ENCODE results near the gene FABP3.

Gene FABP3

DNA sequence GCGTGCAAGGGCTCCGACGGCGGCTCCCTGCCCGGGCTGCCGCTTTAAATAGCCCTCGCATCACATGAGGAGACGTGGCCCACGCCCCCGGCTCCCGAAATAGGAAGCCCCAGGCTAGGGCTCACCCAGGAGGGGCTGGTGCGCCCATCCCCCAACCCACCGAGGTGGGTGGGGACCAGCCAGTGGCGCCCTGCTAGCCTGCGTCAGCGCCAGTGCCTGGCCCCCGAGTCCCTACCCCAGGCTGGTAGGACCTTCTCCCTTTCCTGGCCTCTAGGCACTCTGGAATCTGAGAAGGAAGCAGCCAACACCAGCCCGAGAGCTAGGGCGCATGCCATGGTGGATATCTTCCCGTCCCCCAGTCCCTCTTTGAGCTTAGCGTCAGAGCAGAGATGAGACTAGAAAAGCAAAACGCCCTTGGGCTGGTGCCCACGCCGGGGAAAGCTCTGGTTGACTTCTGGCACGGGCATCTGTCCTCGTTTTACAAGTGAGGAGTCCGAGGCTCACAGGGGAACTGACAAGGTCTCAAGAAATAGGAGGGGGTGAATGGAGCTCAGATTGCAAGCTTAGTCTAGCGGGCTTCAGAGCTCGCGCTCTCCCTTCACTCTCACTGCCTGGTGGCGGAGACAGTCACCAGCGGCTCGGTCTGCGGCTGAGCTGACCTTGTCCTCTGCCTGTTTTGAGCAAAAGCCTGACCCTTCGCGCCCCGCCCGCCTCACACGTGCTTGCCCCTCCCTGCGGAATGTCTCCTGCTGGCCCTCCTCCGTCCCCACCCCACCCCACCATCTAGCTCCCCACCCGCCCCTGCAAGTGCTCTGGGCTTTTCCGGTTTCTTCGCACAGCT lies at the start of gene FABP3:
FABP3 (minus strand) TSS at position 21 of the 841 bp plus-strand sequence. CDS start 62 bp downstream, outside the sequence.
- DNase-seq, result peak; percentile 33

DNA sequence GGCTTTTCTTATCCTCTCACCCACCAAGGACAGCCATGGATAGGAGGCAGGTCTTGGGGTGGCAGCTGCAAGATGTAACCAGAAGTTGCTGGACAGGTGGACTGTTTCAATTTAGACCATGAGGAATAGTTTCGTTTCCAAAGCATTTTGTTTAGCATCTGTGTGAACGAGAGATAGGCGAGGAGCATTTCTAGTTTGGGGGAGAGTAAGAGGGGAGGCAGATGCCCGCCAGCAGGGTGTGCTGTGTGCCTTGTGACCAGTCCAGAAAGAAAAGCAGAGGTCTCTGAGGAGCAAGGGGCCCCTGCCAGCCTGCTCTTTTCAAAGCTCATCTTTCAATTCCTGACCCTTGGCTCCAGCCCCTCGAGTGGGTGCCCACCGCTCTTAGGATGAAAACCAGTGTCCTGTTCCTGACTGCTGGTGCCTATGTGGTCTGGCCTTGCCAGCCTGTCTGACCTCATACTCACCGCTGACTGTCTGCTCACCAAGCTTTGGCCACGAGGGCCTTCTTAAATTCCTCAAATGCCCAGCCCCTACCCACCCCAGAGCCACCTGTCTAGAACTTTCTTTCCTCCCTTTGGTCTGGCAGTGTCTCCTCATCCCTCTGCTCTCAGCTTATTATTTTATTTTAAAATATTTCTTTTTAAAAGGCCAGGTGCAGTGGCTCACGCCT lies 48.6 kb upstream of the FABP3 start:
- DNase-seq, result no peak

DNA sequence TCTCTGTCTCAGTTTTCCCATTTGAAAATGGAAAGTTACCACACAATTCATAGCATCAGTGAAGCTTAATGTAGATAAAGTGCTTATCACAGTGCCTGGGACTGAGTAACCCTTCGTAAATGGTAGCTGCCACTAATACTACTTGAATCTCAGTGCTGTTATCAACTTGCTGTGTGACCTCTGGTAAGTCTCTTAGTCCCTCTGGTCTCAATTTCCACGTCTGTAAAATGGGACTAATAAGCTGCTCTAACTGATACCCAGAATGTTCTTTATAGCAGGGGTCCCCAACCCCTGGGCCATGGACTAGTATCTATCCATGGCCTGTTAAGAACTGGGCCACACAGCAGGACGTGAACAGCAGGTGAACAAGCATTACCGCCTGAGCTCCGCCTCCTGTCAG lies 47.8 kb upstream of the FABP3 start:
- DNase-seq, result no peak

DNA sequence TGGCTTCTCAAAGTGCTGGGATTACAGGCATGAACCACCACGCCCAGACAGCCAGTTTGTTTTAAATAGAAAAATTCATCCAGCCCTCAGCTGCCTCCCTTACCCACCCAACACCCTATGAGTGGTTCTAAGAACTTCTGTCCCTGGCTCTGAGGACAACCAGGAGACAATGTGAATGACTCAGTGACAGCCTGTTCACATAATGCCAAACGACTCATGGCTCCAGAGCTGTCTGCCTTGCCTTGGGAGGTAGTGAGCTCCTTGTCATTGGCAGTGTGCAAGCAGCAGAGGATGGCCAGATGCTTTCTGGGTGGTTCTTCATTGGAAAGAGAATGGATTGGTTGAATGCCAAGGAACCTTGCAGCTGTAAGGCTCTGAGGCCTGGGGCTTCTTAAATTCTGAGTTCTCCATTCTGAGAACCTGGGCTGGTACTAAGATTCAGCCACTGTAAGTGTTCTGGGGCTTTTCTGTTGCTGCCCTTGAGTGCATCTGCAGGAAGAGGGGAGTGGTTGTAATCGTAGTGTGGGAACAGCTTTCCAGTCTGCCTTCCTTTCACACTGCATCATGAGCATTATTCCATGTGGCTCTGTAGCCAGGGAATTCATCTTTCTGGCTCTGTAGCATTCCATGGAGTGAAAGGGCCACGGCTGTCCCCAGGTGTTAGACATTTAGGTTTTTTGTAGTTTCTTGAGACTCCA lies 45.9 kb upstream of the FABP3 start:
- no peak for DNase-seq

DNA sequence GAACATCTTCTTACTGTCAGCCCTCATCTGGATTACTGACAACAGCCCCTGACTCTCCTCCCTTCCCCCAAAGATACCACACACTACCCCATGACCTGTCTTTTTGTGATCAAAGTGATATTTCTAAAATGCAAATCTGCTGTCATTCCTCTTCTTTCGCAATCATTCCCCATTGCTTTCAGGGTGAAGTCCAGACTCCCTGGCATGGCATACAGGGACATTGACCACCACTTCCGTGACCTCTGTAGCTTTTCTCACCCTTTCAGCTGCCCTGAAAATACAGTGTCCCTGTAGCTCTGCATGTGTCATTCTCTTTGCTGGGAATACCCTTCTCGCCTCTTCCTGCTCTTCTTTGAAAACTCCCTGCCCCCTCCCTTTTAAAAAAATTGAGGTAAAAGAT lies 44.3 kb upstream of the FABP3 start:
- no peak for DNase-seq

DNA sequence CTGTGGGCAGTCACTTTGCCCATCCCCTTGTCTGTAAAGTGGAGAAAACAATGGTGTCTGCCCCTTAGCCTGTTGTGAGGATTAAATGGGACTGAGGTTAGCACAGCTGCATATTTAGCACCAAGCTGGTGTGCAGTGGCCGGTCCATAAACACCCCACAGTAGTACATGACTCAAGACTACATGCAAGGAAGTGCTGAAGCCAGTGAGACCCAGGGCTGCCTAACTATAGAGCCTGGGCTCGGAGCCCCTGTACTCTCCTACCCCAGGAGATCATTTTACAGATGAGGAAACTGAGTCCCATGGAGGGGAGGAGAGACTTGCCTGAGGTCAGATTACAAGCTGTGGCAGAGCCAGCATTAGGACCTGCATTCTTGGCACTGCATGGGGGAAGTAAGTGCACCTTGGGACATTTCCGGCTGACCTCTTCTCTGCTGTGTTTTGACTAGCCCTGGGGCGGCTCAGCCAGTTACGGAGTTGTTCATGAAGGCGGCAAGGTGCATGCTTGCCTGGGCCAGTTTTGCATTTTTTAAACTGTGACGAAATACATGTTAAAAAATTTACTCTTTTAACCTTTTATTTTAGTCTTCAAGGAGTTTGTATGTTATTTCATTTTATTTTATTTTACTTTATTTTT lies 43.3 kb upstream of the FABP3 start:
- DNase-seq, result no peak

DNA sequence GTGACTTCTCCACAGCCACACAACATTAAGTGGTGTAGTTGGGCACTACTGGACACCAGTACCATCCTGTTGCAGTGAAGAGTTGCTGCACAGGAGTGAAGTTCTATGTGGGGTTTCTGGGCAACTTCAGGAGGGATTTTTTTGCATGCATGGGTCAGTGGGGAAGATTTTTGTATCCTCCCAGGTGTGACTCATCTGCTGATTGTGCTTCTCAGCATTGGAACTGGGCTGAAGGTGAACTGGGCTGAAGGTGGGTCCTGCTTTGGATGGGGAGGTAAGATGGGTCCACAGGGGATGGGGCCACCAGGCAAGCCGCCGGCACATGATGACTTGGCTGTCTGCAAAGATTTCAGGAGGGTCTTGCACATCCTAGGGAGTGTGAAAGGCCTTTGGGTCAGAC lies 42.8 kb upstream of the FABP3 start:
- no peak for DNase-seq

DNA sequence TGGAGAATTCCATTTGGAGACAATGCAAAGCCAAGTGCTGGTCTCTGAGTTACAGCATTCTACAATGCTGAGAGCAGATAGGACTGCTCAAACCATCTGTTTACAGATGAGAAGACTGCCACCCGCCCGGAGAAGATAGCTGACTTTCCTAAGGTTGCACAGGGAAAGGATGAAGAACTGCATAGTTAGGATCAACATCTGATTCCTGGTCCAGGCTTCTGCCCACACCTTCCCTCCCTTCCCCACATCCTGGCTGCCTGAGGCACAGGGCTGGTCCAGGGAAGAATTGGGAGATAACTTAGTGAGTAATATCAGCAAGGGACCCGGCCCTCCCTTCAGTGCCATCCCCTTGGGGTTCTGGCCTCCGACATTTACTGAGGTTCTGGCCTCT lies 42.1 kb upstream of the FABP3 start:
- no peak for DNase-seq

DNA sequence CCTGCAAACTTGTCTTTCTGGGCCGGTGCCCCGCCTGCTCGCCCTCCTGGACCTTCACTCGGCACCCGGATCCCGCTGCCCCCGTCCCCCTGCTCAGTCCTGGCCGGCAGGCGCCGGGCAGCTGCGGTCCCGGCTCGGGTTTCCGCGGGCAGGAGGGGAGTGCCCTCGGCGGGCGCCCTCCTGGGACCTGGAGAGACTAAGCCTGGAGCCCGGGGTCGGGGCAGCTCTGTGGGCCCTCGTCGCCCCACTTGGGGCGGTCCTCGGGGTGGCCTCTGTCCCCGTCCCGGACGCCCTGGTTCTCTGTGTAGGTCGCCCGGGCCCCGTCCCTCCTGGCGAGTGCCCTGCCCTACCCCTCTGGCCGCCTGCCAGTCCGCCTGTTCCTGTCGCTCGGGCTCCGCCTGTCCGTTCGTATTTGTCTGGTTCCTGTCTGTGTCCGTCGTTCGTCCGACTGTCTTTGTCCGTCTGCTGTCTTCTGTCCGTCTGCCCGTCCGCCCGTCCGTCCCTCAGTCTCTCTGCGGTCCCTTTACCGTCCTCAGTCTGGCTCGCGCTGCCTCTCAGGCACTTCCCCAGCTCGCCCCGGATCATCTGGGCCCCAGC lies 40.6 kb upstream of the FABP3 start:
- peak; percentile 31 for DNase-seq

DNA sequence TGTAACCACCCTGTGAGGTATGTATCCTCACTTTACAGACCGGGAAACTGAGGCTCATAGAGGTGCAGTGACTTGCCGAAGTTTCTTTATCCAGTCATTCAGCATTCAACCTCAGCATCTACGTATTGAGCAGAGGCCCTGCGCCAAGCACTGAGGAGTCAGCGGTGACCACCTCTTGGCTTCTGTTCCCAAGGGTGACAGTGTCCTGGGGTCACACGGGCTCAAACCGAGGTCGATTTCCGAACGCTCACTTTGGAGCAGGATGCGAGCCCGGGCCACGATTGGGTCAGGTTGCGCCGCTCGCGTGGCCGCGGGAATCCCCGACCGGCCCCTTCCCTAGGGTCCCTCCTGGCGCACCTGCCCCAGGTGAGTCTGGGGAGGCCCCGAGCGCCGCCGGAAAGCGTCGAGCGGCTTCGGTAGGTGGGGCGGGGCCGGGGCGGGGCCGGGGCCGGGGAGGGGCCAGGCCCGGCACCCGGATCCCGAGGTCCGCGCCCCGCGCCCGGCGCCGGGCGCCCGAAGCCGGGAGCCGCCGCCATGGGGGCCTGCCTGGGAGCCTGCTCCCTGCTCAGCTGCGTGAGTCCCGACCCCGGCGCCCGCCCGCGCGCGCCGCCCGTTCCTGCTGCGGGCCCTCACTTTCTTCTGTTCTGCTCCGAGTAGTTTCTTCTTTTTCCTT lies 40.0 kb upstream of the FABP3 start, which contains the start of gene SERINC2:
SERINC2 (plus strand) TSS at position 482 of the 673 bp plus-strand sequence; CDS start at position 535, 53 bp downstream.
- DNase-seq, result peak; percentile 61

DNA sequence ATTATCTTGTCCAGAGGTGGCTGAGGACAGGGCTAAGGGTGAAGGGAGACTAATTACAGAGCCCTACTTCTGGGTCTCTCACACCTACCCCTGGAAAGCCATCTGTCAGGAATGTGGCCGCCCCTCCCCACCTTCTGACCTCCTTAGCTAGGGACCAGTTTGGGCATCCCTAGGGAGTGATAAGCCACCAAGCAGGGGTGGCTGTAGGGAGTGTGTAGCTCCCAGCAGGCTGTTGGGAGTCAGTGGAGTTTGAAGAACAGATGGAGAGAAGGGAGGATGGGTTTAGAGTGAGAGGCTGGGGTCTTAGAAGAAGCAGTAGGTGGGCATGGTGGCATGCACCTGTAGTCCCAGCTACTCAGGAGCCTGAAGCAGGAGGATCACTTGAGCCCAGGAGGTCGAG lies 39.3 kb upstream of the FABP3 start:
- DNase-seq, result no peak

DNA sequence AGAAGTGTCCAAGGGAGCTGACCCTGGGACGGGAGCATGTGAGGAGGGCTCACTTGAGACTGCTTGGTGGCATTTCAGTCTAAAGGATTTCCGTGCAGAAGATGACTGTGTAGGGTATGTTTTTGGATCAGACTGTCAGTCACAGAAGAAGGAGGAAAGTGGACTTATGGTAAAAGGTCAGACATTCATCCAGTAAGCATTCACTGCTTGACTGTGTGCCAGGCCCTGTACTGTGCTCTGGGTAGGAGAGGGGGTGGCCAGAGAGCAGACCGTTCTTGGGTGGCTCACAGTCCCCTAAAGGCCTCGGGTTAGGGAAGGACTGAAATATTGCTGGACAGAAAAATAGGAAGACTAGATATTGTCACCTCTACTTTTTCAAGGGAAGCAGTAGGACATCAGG lies 38.0 kb upstream of the FABP3 start:
- no peak for DNase-seq

DNA sequence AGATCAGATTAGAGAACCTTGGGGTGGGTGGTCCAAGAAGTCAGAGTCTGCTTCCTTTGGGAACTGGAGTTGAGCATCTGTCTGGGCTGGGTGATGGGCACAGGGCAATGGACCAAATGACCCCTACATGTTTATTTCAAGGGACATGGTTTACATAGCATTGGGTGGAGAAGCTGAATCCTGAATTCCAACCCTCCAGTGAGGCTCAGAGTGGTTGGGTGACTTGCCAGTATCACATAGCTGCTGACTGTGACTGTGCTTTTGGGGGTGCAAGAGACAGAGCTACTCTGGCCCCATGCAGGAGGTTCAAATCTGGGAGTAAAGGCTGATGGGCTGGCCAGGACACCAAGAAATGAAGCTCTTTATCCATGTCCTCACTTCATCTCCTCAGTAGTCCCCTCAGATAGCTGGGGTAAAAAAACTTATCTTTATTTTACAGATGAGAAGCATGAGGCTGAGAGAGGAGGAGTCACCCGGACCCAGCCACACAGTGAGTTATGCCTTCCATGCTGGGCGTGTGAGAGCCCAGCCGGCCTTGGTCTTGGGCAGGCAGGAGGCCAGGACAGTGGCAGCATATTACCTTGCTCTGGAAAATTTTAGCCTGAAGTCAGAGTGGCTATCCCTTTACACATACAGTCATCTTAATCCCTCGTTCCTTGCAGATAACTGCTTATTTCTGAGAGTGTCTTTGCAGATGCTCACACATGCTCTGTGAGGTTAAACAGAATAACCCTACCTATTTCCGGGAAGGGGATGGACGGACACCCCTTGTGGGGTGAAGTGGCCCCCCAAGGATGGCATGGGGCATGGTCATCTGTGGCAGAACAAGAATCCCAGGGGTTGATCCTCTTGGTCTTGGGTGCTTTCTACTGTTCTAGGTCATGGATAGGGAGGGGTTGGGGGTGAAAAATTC lies 37.3 kb upstream of the FABP3 start:
- no peak for DNase-seq

DNA sequence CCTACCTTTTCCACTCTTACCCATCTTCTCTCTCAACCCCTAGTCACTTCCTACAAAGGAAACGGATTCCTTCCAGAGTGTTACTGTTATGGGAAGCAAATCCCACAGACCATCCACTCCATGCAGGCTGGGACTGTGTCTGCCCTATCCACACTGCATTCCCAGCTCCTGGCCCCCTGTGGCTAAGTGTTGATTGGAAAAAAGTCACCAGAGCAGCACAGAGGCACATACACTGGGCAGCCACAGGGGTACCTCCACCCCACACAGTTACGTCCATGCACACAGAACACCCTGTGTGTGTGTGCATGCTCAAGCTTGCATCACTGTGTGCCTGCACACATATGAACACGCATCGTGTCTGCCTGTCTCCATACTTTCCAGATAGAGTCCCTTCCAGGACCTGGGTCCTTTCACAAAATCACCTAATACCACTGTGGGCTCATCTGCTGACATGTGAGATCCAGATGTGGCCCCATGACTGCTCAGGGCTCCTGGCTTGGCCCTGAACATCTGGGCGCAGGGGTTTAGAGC lies 36.0 kb upstream of the FABP3 start:
- DNase-seq, result no peak

DNA sequence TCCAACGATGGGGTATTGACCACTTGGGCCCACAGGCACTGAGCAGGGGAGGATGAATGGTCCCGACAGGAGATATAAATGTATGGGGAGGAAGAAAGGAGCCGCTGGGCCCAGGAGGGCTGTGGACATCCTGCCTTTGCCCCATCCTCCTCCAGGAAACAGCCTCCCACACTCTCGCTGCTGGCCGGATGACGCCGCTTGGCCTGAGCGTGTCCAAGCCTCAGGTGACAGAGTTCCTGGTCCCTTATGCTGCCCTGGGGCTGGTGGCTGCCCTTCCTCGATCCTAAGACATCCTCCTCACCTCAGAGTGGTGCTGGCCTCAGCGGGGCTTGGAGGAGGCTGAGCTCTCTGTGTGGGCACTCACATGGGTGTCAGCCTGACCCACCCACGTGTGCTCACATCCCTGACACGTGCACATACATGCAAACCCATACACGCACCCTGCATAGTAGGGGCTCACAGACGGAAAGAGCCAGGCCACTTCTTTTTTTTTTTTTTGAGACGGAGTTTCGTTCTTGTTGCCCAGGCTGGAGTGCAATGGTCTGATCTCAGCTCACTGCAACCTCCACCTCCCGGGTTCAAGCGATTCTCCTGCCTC lies 34.3 kb upstream of the FABP3 start:
- DNase-seq, result no peak

DNA sequence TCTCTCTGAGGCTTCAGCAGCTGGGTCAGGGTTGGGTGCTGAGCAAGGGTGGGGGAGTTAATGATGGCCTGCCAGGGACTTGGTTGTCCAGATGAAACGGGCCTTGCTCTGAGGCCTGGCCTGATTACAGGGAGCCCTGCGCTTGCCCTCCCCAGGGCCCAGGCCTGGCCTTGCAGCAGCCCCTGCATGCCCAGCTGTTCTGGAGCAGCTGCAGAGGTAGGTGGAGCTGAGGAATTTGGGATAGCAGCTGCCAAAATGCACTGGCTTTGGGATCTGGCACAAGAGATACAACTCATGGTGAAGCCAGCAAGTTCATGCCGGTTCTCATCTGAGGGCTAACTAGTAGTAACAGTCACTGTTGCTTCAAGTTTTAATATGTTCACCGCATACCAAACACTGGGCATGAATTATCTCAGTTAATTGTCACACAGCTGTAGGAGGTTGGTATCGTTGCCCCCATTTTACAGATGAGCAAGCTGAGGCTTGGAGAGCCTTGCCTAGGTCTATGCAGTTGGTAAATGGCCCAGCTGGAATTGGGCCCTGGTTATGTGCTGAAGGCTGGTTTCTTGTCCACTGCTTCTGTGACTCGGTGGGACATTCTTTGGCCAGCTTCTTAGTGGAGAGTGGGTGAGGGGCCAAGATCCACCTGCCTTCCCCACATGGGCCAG lies 32.8 kb upstream of the FABP3 start:
- no peak for DNase-seq

DNA sequence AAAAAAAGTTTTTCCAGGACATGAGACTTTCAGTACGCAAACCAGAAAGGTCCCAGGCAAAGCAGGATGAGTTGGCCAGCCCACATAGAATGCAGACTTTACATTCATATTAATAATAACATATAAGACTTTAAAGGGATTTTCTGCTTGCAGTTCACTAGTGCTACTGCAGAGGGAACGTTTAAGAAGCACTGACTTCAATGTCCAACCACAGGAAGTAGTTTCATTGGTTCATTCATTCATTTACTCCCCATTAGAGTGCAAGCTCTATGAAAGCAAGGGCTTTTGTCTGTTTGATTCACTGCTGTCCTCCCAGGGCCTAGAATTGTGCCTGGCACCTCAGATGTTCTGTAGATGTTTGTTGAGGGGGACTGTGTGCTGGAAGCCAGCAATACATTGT lies 28.4 kb upstream of the FABP3 start:
- no peak for DNase-seq

DNA sequence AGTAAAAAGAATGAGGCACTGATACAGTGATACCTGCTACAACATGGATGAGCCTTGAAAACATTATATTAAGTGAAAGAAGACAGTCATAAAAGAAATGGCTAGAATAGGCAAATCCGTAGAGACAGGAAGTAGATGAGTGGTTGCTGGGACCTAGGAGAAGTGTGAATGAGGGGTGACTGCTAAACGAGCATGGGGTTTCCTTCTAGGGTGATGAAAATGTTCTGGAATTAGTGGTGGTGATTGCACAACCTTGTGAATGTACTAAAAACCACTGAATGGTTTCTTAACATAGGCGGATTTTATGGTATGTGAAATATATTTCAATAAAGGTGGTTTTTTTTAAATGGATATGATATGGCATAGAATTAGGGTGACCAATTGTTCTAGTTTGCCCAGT lies 27.5 kb upstream of the FABP3 start:
- no peak for DNase-seq

DNA sequence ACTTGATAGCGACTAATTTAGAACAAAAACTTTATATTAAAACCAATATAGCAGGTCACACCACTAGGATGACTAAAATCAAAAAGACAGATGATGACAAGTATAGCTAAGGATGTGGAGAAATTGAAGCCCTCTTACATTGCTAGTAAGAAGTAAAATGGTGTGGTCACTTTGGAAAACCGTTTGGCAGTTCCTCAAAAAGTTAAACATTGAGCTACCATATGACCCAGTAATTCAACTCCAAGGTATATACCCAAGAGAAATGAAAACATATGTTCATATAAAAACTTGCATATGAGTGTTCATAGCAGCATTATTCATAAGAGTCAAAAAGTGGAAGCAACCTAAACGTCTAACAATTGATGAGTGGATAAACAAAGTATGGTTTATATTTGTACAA lies 27.1 kb upstream of the FABP3 start:
- no peak for DNase-seq

DNA sequence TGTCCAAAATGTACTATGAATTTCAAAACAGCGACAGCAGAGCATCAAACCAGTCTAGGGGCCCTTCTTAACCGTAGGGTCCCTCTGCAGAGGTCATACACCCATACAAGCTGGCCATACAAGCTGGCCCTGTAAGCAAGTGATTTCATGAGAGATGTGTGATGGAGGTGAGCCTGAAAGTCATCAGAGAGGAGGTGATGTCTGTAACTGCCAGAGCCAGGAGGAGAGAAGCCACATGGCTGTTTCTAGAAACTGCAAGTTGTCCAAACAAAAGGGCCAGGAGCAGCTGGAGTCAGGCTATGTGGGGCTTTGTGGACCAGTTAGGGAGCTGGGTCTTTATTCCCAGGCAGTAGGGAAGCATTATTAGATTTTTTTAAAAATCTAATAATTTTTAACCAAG lies 25.4 kb upstream of the FABP3 start:
- no peak for DNase-seq

Data from NCI-H1105 (cell line).